GM21737 (cell line): ENCODE results near the gene DENND11.
"Not testable (repeated sequence)": the region's sequence is repeated elsewhere in the genome, so short reads cannot be mapped to it uniquely, and the experiment has no call there.

Source experiments
- ATAC-seq: cut with Tn5 transposase; IDR thresholded peaks from one replicate; pipeline ENCODE4 v1.9.1; 2021; ENCODE audit warnings: mild to moderate bottlenecking, moderate library complexity; ENCODE audit not compliant: unreplicated experiment

DENND11 gene

GRCh38 chr7:141709318-141709717 lies 7.4 kb upstream of the DENND11 start:
- no peak for ATAC-seq

GRCh38 chr7:141708351-141708750 lies 6.4 kb upstream of the DENND11 start, which contains the start of gene WEE2:
WEE2 (plus strand) TSS chr7:141708353; CDS start chr7:141708759, 406 bp downstream.
- no peak for ATAC-seq

DNA sequence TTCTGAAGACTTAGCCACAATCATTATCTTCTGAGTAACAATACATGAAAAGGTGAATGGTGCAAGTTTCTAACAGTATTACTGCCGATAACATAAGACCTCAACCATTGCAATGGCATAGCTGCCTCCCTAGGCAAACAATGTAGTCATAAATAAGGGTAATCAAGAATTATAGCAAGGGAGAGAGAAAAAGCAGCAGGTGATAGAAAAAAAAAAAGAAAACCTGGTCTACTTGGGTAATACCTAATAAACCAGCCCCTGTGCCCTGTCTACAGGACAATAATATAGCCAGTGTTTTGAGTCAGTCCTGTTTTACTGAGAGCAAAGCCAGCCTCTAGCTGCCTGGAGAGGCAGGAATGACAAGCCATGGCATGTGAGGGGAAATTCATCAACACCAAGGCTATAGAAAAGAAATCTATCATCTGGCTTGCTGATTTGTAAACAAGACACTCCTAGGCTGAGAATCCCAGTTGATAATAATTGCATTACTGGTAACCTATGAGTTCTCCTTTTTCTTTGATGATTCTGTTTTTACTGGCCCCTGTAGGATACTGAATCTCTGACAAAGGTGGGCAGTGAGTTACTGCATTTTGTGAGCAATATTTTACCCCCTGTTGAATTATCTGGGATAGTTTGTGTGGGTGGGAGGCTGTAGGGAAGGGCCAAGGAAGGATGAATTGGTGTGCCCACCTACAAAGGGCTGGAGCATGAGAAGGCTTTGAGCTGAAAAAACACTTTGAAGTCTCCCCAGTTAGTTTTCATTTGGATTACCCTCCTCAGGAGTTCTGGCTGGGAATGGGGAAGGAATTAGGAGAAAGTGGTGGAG lies 4.5 kb upstream of the DENND11 start:
- ATAC-seq: no peak

DNA sequence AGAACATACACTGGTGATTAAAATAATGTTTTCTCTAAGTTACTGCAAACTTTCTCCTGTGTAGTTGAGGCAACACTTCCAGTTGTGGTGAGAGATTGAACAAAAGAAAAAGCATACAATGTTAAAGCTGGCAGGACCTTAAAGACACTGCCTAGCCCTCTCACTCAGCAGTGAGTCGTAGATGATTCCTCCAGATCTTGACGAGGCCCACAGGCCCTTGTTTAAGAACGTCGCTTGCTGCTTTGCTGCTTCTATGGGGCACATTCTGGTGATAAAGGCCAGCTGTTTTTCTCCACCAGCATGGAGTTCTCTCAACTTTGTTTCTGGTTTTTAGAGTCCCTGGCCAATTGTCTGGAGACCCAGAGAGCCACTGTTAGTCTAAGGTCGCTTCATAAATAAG lies 2.8 kb upstream of the DENND11 start:
- no peak for ATAC-seq

GRCh38 chr7:141704112-141704511 lies 2.1 kb upstream of the DENND11 start:
- ATAC-seq: no peak

DNA sequence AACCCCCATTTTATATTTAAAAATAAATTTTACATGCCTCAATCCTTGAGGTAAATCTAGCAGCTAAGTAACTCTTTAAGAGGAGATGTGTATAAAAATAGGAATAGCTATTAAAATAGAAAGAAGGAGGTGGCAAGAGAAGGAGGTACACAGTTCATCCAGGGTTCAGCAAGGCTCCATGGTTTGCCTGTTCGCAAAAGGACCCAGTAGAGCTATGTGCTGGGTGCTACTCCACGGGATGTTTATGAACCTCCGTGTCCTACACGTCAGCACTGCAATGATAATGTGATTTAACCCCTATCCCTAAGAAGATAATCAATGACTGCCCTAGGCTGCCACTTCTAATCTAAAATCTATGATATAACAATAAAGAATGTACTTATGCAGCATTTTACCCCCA lies 926 bp upstream of the DENND11 start:
- ATAC-seq: no peak

- peak; percentile 79 for ATAC-seq
These were observed 398 bp downstream of the DENND11 start for GRCh38 chr7:141701489-141702046.

- no peak for ATAC-seq
These were observed 1.1 kb downstream of the DENND11 start for GRCh38 chr7:141700848-141701371.

GRCh38 chr7:141700296-141700847 lies 1.6 kb downstream of the DENND11 start:
- no peak for ATAC-seq

DNA sequence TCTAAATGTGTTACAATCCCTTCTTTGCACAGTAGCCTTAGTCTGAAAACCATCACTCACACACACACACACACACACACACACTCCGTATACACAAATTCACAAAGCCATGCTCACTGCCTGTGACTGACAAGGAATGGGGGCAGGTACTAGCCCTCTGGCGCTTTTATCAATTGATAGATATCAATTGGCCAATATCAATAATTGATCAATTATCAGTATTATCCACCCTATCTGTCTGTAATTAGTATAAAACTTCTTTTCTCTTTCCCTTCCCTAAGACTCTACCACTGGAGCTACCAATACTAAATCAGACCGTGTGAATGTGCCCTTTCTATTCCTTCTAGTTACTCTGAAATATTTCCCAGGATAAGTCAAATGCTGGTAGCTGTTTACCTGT lies 2.1 kb downstream of the DENND11 start:
- ATAC-seq: no peak

GRCh38 chr7:141698247-141699015 lies 3.5 kb downstream of the DENND11 start:
- no peak for ATAC-seq

DNA sequence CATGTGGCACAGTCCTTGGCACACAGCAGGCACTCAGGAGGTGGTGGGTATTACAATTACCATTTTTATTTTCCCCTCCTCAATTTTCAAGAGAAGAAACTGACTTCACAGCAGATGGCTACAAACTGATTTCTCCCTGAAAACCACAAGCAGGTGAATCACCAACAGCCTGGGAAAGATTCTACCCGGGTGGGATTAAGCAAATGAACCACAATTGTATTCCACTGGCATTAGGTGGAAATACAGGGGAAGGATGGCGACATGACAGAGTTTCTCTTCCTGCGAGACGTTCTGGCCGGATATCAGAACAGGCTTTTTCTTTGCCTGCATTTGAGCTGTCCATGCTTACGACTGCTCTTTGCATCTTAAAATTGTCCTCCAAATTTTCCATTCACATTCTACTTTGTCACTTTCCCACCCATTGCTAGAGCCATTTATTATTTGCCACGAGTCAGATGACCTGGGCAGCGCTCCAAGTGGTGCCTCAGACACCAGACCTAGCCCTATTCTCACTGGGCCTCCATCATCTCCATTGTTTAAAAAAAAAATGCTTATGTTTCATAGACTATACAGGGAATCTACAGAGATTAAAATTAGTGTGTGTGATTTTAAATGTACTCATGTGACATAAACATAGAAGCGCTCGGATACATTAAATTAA lies 4.6 kb downstream of the DENND11 start:
- no peak for ATAC-seq

DNA sequence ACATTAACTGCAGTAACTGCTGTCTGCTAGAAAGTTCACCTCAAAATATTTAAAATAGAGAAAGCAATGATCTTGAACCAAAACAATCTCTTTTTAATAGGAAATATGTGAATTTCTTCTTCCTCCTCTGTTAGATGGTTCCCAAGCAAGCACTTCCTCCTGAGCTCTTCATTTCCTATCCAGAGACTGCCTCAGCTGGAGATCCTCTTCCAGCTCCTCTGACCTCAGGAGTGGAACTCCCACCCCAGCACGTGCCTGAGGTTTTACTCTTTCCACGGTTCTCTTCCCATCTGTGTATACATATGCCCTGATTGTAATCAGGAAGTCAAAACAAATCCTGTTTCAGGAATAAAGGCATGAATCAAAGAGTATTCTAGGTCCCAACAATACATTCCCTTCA lies 5.6 kb downstream of the DENND11 start:
- no peak for ATAC-seq

DNA sequence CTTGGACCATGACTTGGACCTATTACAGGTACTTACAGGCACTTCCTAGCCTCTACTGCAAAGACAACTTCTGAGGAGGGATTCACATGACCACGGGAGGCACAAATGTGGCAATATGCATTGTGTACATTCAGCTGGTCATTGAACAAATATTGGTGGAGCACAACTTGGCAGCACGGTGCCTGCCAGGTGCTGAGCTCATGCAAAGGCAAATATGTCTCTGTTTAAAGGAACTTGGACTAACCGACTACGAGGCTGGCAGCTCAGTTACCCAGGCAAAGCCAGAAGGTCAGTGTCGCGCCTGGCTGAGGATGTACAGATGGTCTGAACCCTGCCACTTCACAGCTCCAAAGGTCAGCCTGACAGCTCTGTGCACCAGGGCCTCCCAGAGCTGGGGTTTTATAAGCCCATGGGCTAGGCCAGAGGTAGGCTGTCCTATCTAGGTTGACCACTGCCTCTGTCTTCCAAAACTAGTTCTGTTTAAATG lies 6.1 kb downstream of the DENND11 start:
- no peak for ATAC-seq

DNA sequence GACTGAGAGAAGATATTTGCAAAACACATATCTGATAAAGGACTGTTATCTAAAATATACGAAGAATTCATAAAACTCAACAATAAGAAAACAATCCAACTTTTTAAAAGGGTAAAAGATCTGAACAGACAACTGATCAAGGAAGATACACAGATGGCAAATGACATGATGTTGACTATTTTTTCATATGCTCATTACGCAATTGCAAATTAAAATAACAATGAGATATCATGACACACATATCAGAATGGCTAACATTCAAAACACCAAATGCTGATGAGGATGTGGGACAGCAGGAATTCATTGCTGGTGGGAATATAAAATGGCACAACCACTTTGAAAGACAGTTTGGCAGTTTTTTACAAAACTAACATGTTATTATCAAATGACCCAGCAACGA lies 8.9 kb downstream of the DENND11 start:
- ATAC-seq: no peak

GRCh38 chr7:141691961-141692360 lies 10.0 kb downstream of the DENND11 start:
- no peak for ATAC-seq

DNA sequence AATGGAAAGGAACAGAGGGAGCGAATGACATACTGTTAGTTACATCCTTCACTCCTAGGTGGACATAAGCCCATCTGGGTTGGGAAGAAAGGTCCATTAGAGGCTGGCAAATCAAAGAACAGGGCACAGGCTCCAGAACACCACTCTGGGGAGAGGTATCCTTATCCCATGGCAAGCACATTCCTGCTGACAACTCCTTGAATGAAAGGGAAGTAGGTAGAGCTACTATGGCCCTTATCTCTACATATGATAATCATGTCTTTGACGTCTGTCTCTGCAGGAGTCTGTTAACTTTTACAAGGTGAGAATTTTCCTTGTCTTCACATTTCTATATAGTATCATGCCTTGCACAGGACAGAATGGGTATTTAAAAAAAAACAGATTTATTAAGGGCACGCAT lies 10.4 kb downstream of the DENND11 start:
- ATAC-seq: no peak

- ATAC-seq: not testable (repeated sequence)
These were observed 12.7 kb downstream of the DENND11 start for GRCh38 chr7:141689072-141689825.

GRCh38 chr7:141688043-141688442 lies 13.9 kb downstream of the DENND11 start:
- ATAC-seq: no peak

DNA sequence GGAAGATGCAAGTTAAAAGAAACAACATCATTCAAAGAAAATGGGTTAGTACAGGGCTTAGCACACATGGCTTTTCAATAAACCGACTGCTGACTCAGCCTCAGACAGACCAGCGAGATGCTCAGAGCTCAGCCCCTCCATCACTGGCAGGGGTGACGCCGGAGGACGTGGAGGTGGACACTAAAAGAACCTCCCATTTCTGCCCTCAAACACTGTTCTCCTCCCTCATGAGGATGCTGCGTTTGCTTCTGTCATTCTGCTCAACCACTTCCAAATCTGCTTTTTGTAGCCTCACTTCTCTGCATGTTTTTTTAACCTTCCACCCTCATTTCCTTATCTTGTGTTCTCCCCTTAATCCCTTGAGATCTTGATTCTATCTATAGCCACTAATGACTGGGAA lies 15.3 kb downstream of the DENND11 start:
- ATAC-seq: no peak
